Neural cell (in vitro differentiated cells): ENCODE measurements around the gene GAN. TPM values are rescaled to one million over a fixed set of nuclear protein-coding genes. Genes with fewer than 3 reads are reported as not detected.

Experiments
- H2AFZ ChIP-seq: fragments of 200-600, 300-800 bp; sonication (generic), shearing (Covaris generic); 2 replicates; pipeline ENCODE4 v1.6.0; 2014; ENCODE audit warnings: low read depth, mild to moderate bottlenecking, antibody characterized with exemption, low read length, moderate library complexity
- H3F3A ChIP-seq: fragments of 200-600 bp; shearing (Covaris generic); 2 replicates; pipeline ENCODE4 v1.6.1; 2016; ENCODE audit warnings: mild to moderate bottlenecking, moderate library complexity, mixed read lengths, antibody characterized with exemption, low read length; ENCODE audit not compliant: insufficient read depth, poor library complexity, severe bottlenecking
- H3K27ac ChIP-seq: fragments of 200-600, 300-800 bp; sonication (generic), shearing (Covaris generic); 2 replicates; pipeline ENCODE4 v1.5.1; 2014; ENCODE audit warnings: mild to moderate bottlenecking, low read length, moderate library complexity
- H3K27me3 ChIP-seq: fragments of 300-800, 200-600 bp; sonication (generic), shearing (Covaris generic); 2 replicates; pipeline ENCODE4 v1.6.0; 2014; ENCODE audit warnings: mild to moderate bottlenecking, low read depth, low read length, moderate library complexity; ENCODE audit not compliant: insufficient read depth
- H3K36me3 ChIP-seq: fragments of 300-800, 200-600 bp; sonication (generic), shearing (Covaris generic); 2 replicates; pipeline ENCODE4 v1.5.1; 2014; ENCODE audit warnings: mild to moderate bottlenecking, antibody characterized with exemption, low read length, moderate library complexity; ENCODE audit not compliant: insufficient read depth
- H3K4me2 ChIP-seq: fragments of 300-800, 200-600 bp; sonication (generic), shearing (Covaris generic); 2 replicates; pipeline ENCODE4 v1.6.0; 2014; ENCODE audit warnings: mild to moderate bottlenecking, low read length
- H3K4me3 ChIP-seq: fragments of 300-800, 200-600 bp; sonication (generic), shearing (Covaris generic); 2 replicates; pipeline ENCODE4 v1.5.1; 2014; ENCODE audit warnings: mild to moderate bottlenecking, low read length, moderate library complexity
- H3K79me2 ChIP-seq: fragments of 200-600 bp; shearing (Covaris generic); replicated peaks from 2 replicates; pipeline ENCODE4 v1.6.0; 2014; ENCODE audit warnings: mild to moderate bottlenecking, low read length, moderate library complexity; ENCODE audit not compliant: insufficient read depth
- H3K9ac ChIP-seq: fragments of 300-800, 200-600 bp; sonication (generic), shearing (Covaris generic); 2 replicates; pipeline ENCODE4 v1.6.1; 2016; ENCODE audit warnings: mild to moderate bottlenecking, low read length, mixed read lengths
- H3K9me2 ChIP-seq: fragments of 200-600 bp; shearing (Covaris generic); 2 replicates; pipeline ENCODE4 v1.6.1; 2016; ENCODE audit warnings: mild to moderate bottlenecking, low read length, mixed read lengths; ENCODE audit not compliant: insufficient read depth
- H3K9me3 ChIP-seq: fragments of 200-600, 300-800 bp; sonication (generic), shearing (Covaris generic); 2 replicates; pipeline ENCODE4 v1.6.1; 2016; ENCODE audit warnings: mild to moderate bottlenecking, mixed run types, low read length, moderate library complexity, mixed read lengths
- H4K20me1 ChIP-seq: fragments of 200-600 bp; shearing (Covaris generic); 2 replicates; pipeline ENCODE4 v1.6.1; 2016; ENCODE audit warnings: mild to moderate bottlenecking, mixed run types; ENCODE audit not compliant: insufficient read depth
- EP300 ChIP-seq: fragments of 450-650 bp; conservative IDR thresholded peaks from 2 replicates; pipeline ENCODE4 v1.6.1; 2014; ENCODE audit warnings: antibody characterized with exemption, mild to moderate bottlenecking, moderate library complexity; ENCODE audit not compliant: poor library complexity, severe bottlenecking
- EZH2 ChIP-seq: fragments of 200-600, 300-800 bp; shearing (Covaris generic), sonication (generic); IDR thresholded peaks from 2 replicates; pipeline ENCODE4 v1.6.1; 2014; ENCODE audit warnings: antibody characterized with exemption, low read length, borderline replicate concordance, mild to moderate bottlenecking; ENCODE audit not compliant: insufficient read depth, poor library complexity, severe bottlenecking
- MXI1 ChIP-seq: fragments of 450-650 bp; conservative IDR thresholded peaks from 2 replicates; pipeline ENCODE4 v1.6.1; 2014; ENCODE audit warnings: antibody characterized with exemption, mild to moderate bottlenecking; ENCODE audit not compliant: poor library complexity, severe bottlenecking
- POLR2AphosphoS5 ChIP-seq: IDR thresholded peaks from 2 replicates; pipeline ENCODE4 v1.6.1; 2012
- RAD21 ChIP-seq: fragments of 450-650 bp; conservative IDR thresholded peaks from 2 replicates; pipeline ENCODE4 v1.6.1; 2014; ENCODE audit warnings: antibody characterized with exemption, mild to moderate bottlenecking, moderate library complexity
- REST ChIP-seq: IDR thresholded peaks from 2 replicates; pipeline ENCODE4 v1.6.1; 2012; ENCODE audit warnings: borderline replicate concordance
- SMC3 ChIP-seq: fragments of 450-650 bp; conservative IDR thresholded peaks from 2 replicates; pipeline ENCODE4 v1.6.1; 2014; ENCODE audit warnings: antibody characterized with exemption, mild to moderate bottlenecking, moderate library complexity; ENCODE audit not compliant: poor library complexity
- TAF1 ChIP-seq: IDR thresholded peaks from 2 replicates; pipeline ENCODE4 v1.6.1; 2012; ENCODE audit warnings: low read depth
- polyA plus RNA-seq: library from polyadenylated mRNA; depleted of rRNA; stranded (reverse); fragments of >200 nt; gene quantifications from 2 replicates; pipeline ENCODE4 v1.2.3, GENCODE V29; 2014
- TF ChIP-seq, protein P1 (sequence below): fragments of 450-650 bp; IDR thresholded peaks from 2 replicates; pipeline ENCODE4 v1.5.1; 2014; ENCODE audit warnings: antibody characterized with exemption, mild to moderate bottlenecking, moderate library complexity; ENCODE audit not compliant: poor library complexity, severe bottlenecking

GAN gene
- polyA plus RNA-seq, 1 donor from 2014 or later, result 9.1 TPM

DNA sequence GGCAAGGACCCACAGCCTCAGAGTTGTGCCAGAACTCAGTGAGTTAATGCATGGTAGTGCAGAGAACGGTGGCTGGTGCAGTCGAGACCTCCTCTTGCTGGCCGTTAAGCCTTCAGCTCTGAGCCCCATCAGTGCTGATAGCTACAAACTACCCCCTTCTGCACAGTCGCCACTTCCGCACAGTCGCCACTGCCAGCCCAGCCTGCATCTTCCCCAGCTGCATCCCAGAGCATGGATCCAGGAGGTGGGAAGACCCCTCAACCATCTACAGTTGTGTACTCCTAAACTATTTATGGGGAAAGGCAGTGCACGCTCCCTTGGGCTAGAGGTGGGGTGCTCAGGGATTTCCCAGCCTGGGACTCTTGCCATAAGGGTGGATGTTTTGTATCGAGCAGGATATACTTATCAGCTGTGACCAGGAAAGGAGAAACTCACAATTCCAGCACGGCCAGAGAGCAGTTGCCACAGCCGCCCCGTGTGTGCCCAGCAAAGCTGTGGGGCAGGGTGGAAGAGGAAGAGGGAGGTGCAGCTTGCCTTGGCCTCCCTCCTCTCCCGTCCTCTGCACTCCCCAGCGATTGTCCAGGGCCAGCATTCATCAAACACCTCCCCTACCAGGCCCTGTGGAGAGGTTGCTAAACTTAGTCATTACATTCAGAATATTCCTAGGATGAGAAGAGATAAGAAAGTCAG lies 80.3 kb downstream of the GAN start:
- no peaks in the 10 kb centered on the region for H3K27me3 ChIP-seq
- H3K9ac ChIP-seq, result no peak overlapping the region
- H3K9me2 ChIP-seq, result no peaks in the 10 kb centered on the region
- H3K27ac ChIP-seq, result no peak overlapping the region
- H3F3A ChIP-seq, result no peaks in the 10 kb centered on the region
- H3K4me3 ChIP-seq, result no peak overlapping the region
- H3K4me2 ChIP-seq, result no peak overlapping the region
- TF ChIP-seq TAF1, result no peak
- H4K20me1 ChIP-seq, result no peaks in the 10 kb centered on the region
- no peaks in the 10 kb centered on the region for H3K9me3 ChIP-seq
- H2AFZ ChIP-seq, result no peak overlapping the region
- no peaks in the 10 kb centered on the region for H3K36me3 ChIP-seq
- H3K79me2 ChIP-seq, result no peaks in the 10 kb centered on the region

DNA sequence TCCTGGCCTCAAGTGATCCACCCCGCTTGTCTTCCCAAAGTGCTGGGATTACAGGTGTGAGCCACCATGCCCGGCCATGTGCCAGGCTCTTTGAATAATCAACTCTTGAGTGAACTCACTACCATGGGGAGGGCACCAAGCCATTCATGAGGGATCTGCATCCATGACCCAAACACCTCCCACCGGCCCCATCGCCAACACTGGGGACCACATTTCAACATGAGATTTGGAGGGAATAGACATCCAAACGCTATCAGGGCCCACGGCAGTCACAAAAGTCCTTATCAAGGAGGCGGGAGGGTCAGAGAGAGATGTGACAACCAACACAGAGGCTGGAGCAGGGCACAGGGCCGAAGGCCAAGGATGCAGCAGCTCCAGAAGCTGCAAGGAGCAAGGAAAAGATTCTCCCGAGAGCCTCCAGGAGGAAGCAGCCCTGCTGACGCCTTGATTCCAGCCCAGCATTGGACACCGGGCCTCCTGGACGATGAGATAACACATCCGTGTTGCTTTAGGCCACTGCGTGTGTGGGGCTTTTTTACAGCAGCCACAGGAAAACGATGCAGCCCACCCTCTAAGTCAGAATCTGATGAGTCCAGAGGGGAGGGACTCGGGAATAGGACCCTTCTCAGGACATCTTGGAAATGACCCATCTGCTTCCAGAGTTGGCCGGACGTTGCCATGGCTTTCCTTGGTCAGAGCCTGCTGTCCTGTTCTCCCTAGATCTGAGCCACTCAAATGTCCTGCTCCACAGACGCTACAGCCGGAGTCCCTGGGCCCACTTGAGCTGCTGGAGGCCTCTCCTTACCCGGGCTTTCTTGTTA lies 82.5 kb downstream of the GAN start:
- Histone ChIP-seq H3K27ac (no peak overlapping the region), H3K27me3 (no peaks in the 10 kb centered on the region), H2AFZ (no peak overlapping the region), H3K4me3 (no peak overlapping the region), H3K9ac (no peak overlapping the region), H3K36me3 (no peaks in the 10 kb centered on the region), H3K9me3 (no peaks in the 10 kb centered on the region), H4K20me1 (no peaks in the 10 kb centered on the region), H3K4me2 (no peak overlapping the region), H3K9me2 (no peaks in the 10 kb centered on the region), H3K79me2 (no peaks in the 10 kb centered on the region), H3F3A (no peaks in the 10 kb centered on the region)
- TF ChIP-seq RAD21, result no peak
- TF ChIP-seq SMC3, result no peak
- TF ChIP-seq MXI1, result no peak
- TF ChIP-seq REST, result no peak
- TF ChIP-seq EZH2, result no peak
- TF ChIP-seq POLR2AphosphoS5, result no peak
- TF ChIP-seq TAF1, result no peak
- TF ChIP-seq, protein P1, sequence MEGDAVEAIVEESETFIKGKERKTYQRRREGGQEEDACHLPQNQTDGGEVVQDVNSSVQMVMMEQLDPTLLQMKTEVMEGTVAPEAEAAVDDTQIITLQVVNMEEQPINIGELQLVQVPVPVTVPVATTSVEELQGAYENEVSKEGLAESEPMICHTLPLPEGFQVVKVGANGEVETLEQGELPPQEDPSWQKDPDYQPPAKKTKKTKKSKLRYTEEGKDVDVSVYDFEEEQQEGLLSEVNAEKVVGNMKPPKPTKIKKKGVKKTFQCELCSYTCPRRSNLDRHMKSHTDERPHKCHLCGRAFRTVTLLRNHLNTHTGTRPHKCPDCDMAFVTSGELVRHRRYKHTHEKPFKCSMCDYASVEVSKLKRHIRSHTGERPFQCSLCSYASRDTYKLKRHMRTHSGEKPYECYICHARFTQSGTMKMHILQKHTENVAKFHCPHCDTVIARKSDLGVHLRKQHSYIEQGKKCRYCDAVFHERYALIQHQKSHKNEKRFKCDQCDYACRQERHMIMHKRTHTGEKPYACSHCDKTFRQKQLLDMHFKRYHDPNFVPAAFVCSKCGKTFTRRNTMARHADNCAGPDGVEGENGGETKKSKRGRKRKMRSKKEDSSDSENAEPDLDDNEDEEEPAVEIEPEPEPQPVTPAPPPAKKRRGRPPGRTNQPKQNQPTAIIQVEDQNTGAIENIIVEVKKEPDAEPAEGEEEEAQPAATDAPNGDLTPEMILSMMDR, result no peak
- TF ChIP-seq EP300, result no peak
